HG02678 (cell line): Measurements from ENCODE around the gene PINLYP.
"Not testable (repeated sequence)": the region's sequence is repeated elsewhere in the genome, so short reads cannot be mapped to it uniquely, and the experiment has no call there.

ENCODE experiments used
- ATAC-seq: cut with Tn5 transposase; IDR thresholded peaks from one replicate; pipeline ENCODE4 v1.9.1; 2021; ENCODE audit warnings: mild to moderate bottlenecking, moderate library complexity; ENCODE audit not compliant: unreplicated experiment

Gene PINLYP

GRCh38 chr19:43547926-43548325 lies 27.7 kb upstream of the PINLYP start:
- not testable (repeated sequence) for ATAC-seq

- ATAC-seq = no peak
Observed at GRCh38 chr19:43548706-43549105, 26.9 kb upstream of the PINLYP start.

- no peak for ATAC-seq
Observed at GRCh38 chr19:43551399-43552197, 24.0 kb upstream of the PINLYP start.

DNA sequence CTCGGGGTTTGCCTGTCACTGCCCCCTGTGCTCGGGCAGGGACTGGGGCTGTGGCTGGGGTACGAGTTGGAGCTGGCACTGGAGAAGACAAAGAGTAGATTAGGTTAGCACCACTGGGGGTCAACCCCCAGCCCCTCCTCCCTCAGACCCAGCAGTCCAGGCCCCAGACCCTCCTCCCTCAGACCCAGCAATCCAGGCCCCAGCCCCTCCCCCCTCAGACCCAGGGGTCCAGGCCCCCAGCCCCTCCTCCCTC lies 23.5 kb upstream of the PINLYP start:
- no peak for ATAC-seq

DNA sequence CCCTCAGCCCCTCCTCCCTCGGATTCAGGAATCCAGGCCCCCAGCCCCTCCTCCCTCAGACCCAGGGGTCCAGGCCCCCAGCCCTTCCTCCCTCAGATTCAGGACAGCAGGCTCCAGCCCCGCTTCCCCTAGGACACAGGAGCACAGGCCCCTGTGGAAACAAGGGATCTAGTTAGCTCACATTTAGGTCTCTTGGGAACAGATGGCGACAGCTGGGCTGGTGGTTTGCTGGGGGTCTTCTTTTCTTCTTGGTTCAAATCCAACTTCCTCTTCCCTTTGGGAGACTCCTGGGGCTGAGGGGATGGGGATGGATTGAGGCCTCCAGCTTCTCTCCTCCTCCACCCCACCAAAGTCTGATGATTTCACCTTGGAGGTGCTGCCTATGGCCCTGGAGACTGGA lies 23.0 kb upstream of the PINLYP start:
- no peak for ATAC-seq

- no peak for ATAC-seq
Observed at GRCh38 chr19:43553656-43554055, 21.9 kb upstream of the PINLYP start.

DNA sequence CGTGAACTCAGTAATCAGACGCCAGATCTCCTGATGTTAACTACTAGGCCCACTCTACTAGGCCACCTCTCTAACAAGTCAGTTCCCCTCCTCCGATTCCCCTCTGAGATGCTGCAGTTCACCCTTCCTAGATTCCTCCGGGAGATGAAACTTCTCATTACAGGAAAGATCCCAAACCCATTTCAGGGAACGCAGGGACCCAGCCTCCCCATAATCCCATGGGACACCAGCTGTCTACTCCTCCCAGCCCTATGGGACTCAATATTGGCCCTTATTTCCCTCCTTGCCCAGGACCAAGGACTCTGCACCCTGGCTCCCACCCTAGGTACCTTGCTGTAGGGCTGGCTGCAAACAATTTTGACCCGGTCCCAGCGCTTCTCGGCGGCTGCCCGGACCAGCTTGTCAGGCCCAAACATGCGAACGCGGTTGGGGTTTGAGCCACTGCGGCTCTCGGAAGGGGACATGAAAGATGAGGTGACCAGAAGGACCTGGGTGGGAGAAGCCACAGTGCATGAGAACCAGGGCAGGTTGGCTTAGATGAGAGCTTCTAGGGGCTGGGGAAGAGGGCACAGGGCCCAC lies 21.2 kb upstream of the PINLYP start:
- no peak for ATAC-seq

DNA sequence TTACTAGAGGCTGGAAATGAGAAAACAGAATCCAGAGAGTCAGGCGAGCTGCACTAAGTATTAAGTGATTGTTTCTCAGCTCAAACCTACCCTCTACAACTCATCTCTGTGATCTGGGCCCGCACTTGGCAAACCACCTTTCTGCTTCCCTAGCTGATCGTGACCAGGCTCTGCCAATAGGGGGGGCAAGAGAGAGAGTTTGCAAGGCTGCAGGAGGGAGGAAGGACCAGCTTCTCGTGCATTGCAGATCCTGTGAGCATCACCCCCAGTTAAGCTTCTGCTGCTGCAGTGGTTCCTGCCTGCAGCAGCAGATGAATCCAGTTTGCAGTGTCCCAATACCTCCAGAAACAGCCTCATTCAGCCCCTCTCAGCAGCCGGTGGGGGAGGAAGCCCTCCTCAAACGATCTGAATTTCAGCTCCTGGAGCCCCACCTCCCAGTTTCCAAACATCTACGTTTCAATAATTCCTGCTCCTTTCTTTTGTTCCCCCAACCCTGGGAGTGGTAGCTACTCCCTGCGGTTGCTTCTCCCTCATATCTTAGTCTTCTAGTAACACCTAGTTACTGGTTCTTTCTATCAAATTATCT lies 20.3 kb upstream of the PINLYP start:
- no peak for ATAC-seq

DNA sequence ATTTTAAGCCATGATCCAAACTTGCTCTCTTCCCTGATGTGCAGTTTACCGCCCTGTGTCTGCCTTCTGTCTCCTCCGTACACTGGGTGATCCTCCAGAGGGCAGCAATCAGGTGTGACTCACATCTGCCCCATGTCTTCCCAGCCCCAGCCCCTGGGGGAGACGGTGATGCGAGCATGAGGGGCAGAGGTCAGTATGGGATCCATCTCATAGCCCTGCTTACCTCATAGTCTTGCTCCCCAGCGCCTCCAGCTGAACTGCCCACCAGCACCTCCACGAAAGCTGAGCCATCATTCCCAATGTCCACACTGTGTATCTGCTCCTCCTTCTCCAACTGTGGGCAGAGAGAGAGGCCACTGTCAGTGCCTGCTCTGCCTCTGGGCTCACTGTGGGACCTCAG lies 14.9 kb upstream of the PINLYP start:
- no peak for ATAC-seq

GRCh38 chr19:43561139-43561970 lies 14.2 kb upstream of the PINLYP start:
- no peak for ATAC-seq

DNA sequence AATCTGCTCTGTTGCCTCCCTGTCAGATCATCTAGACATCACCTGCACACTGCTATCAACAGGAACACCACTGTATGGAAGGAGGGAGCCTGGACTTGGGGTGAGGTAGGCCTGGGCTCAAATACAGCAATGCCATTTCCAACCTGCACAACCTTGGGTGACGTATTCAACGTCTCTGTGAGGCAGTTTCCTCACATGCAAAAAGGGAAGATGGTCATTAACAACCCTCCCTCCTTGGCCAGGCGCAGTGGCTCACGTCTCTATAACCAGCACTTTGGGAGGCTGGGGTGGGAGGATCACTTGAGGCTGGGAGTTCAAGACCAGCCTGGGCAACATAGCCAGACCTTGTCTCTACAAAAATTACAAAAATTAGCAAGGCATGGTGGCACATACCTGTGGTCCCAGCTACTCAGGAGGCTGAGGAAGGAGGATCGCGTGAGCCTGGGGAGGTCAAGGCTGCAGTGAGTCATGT lies 13.3 kb upstream of the PINLYP start:
- no peak for ATAC-seq

- peak; percentile 67 for ATAC-seq
Observed at GRCh38 chr19:43562698-43563241, 12.8 kb upstream of the PINLYP start.

DNA sequence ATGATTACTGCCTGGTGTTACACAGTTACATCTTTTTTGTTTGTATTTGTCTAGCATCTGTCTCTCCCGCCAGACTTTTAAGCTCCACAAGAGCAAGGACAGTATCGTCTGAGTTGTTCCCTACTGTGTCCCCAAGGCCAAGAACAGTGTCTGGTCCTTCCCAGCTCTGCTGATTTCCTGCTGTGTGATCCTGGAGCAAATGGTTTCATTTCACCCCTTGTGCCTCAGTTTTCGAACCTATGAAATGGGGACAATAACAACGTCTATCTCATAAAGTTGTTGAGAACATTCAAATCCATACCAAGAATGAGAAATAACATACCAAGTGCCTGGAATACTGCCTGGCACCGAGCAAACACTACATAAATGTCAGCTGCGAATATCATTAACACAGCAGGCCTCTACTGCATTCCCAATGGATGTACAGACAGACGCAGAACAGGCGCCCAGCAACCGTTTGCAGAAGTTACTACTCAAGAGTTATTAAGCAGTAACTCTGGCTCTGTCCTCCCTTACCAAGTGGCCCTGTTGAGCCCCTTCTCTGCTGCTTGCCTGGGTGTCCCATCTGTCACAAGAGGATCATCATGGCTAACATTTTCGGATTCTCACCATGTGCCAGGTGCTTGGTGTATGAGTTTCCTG lies 11.7 kb upstream of the PINLYP start:
- ATAC-seq = no peak

DNA sequence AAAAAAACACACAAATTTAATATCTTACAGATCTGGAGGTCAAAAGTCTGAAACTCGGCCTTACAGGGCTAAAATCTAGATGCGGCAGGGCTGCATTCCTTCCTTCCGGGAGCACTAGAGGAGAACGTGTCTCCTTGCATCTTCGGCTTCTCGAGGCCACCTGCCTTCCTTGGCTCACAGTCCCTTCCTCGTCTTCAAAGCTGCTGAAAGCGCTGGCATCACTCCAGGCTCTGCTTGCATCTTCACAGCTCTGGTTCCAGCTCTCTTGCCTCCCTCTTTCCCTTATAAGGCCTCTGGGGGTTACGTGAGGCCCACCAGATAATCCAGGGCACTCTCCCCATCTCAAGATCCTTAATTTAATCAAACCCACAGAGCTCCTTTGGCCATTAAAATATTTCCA lies 10.8 kb upstream of the PINLYP start:
- no peak for ATAC-seq

- ATAC-seq = no peak
Observed at GRCh38 chr19:43569657-43570056, 5.9 kb upstream of the PINLYP start.

DNA sequence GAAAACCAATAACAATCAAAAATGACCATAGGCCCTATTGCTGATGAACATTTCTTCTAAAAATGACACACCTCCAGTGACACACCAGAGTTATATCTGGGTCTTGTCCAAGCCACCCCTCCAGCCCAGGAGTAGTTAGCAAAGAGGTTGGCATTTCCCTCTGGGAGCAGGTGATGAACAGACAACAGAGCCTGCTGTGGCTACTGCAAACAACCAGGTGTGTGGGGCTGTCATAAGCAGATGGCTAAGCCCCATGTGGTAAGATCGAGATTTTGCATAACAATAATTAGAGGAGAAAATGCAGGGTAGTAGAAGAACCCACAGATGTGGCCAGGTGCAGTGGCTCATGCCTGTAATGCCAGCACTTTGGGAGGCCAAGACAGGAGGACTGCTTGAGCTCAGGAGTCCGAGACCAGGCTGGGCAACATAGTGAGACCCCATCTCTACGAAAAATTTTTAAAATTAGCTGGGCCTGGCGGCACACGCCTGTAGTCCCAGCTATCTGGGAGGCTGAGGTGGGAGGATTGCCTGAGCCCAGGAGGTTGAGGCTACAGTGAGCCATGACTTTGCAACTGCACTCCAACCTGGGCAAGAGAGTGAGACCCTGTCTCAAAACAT lies 5.3 kb upstream of the PINLYP start:
- ATAC-seq = no peak

- no peak for ATAC-seq
Observed at GRCh38 chr19:43572171-43572588, 3.4 kb upstream of the PINLYP start.

GRCh38 chr19:43574424-43575155 lies 1.0 kb upstream of the PINLYP start:
- no peak for ATAC-seq

DNA sequence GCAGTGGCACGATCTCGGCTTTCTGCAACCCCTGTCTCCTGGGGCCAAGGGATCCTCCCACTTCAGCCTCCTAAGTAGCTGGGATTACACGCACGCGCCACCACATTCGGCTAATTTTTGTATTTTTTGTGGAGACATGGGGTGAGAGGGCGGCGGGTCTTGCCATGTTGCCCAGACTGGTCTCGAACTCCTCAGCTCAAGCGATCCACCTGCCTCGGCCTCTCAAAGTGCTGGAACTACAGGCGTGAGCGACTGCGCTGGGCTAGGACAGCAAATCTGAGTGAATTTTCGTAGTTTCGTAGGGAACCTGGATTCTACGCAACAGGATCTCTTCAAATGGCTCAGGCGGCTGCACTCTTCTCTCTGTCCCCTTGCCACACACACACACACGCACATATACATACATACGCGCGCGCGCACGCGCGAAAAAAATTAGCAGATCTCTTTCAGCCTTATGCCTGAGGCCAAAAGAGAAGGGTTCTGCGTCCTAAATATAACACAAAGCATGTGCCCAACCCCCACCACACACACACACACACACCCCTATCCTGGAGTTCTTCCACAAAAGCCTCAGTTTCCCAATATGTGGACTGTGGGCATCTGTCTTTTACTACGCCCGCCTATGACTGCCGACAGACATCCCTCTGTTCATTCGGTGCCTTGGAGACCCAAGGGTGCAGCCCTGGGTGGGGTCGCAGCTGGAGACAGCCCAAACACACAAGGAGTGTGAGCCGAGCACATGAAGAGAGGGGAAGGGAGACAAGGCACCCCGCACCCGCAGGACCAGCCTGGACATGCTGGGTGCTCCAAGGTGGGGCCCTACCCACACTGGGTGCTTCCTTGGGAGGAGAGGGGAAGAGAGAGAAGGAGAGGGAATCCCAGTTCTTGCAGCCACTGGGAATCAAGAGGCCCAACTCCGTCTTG lies 616 bp downstream of the PINLYP start:
- ATAC-seq = no peak
